Measurements from ENCODE around the gene AMIGO2. TPM values are rescaled to one million over a fixed set of nuclear protein-coding genes. Genes with fewer than 3 reads are reported as not detected.

Gene AMIGO2
- total RNA-seq, 1 experiment from 2014 or later, result 8.6 TPM

DNA sequence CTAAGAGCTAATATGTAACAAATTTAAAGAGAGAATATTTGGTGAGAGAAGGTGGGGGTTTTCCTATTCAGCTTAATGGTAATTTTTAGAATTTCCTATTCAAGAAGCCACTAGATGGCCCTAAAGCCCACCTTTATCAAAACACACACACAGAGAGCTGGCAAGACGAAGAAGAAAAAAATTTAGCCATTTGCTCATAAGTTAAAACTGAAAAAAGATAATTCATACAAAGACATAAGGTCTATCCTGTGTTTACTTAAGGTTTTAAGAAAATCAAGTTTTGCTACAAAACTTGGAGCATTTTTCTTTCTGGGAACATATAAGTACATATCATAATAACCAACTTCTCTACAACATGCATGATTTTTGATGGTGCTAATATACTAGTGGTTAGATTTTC lies 47.1 kb downstream of the AMIGO2 start:
- Histone ChIP-seq H3K9me3 (ENCODE audit: control insufficient read depth, low read depth, low read length) (no peaks in the 10 kb centered on the region), H3K23ac (ENCODE audit: insufficient read length, low read depth, low read length) (no peak overlapping the region), H3K79me1 (ENCODE audit: insufficient read depth, low read depth, low read length, poor library complexity, severe bottlenecking) (no peaks in the 10 kb centered on the region), H4K5ac (ENCODE audit: insufficient read length, low read depth, low read length) (no peak overlapping the region), H2AK5ac (ENCODE audit: insufficient read length, low read length) (no peak overlapping the region), H3K23me2 (ENCODE audit: insufficient read length, low read depth, low read length, poor library complexity, severe bottlenecking) (no peaks in the 10 kb centered on the region), H3K56ac (ENCODE audit: insufficient read length, low read depth, low read length) (no peak overlapping the region), H3K4ac (ENCODE audit: low read depth, low read length) (no peak overlapping the region), H2BK15ac (ENCODE audit: low read depth, low read length) (no peak overlapping the region), H3K9ac (ENCODE audit: extremely low read depth, insufficient read length, low read length) (no peak overlapping the region), H4K91ac (ENCODE audit: insufficient read length, low read depth, low read length) (no peak overlapping the region), H3K4me1 (ENCODE audit: insufficient read depth, low read length) (no peaks in the 10 kb centered on the region; the same call in 1 of the 2 replicates), H2BK5ac (ENCODE audit: insufficient read length, low read length) (no peak overlapping the region), H3K27ac (ENCODE audit: insufficient read length, low read depth, low read length) (no peak overlapping the region), H3K4me2 (ENCODE audit: insufficient read depth, insufficient read length, low read length) (no peak overlapping the region), H3K14ac (ENCODE audit: insufficient read depth, low read length) (no peak overlapping the region), H3K18ac (ENCODE audit: insufficient read length, low read depth, low read length) (no peak overlapping the region), H2BK20ac (ENCODE audit: low read depth, low read length, poor library complexity, severe bottlenecking) (no peak overlapping the region), H2BK12ac (ENCODE audit: insufficient read length, low read depth, low read length) (no peak overlapping the region), H2BK120ac (ENCODE audit: low read depth, low read length, poor library complexity, severe bottlenecking) (no peak overlapping the region), H2AFZ (ENCODE audit: low read length) (no peak overlapping the region), H3K27me3 (ENCODE audit: insufficient read depth, low read length) (no peaks in the 10 kb centered on the region), H3T11ph (ENCODE audit: low read length) (no peak overlapping the region), H3K79me2 (ENCODE audit: insufficient read depth, low read length) (no peaks in the 10 kb centered on the region), H4K8ac (replicated peaks; ENCODE audit: insufficient read length, low read depth, low read length) (no peak overlapping the region), H4K20me1 (ENCODE audit: control insufficient read depth, insufficient read depth, insufficient read length) (no peaks in the 10 kb centered on the region)
- H3K4me3 Mint-ChIP-seq, result no peak overlapping the region
- no peaks in the 10 kb centered on the region for H3K9me3 Mint-ChIP-seq
- peaks cover 24 to 30% of the 10 kb centered on the region in 2 experiments for H3K4me1 Mint-ChIP-seq
- no peaks in the 10 kb centered on the region for H3K36me3 Mint-ChIP-seq (ENCODE audit: insufficient read depth in 1 of 3, low read depth in 3 of 3)
- no peaks in the 10 kb centered on the region for H3K27me3 Mint-ChIP-seq (ENCODE audit: low read depth)
- no peak overlapping the region for H3K27ac Mint-ChIP-seq
- no CpG with 5 or more reads among the region's 1 CpG for WGBS (ENCODE audit: extremely low coverage, insufficient read length, low lambda C conversion rate)
- TF ChIP-seq, protein P1, sequence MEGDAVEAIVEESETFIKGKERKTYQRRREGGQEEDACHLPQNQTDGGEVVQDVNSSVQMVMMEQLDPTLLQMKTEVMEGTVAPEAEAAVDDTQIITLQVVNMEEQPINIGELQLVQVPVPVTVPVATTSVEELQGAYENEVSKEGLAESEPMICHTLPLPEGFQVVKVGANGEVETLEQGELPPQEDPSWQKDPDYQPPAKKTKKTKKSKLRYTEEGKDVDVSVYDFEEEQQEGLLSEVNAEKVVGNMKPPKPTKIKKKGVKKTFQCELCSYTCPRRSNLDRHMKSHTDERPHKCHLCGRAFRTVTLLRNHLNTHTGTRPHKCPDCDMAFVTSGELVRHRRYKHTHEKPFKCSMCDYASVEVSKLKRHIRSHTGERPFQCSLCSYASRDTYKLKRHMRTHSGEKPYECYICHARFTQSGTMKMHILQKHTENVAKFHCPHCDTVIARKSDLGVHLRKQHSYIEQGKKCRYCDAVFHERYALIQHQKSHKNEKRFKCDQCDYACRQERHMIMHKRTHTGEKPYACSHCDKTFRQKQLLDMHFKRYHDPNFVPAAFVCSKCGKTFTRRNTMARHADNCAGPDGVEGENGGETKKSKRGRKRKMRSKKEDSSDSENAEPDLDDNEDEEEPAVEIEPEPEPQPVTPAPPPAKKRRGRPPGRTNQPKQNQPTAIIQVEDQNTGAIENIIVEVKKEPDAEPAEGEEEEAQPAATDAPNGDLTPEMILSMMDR (conservative IDR thresholded peaks at IDR 0.05), result peak; percentile 80
- DNase-seq, result no peak
